ENCODE data around the gene CHL1. TPM values are rescaled to one million over a fixed set of nuclear protein-coding genes. Genes with fewer than 3 reads are reported as not detected.
"Not testable (repeated sequence)": the region's sequence is repeated elsewhere in the genome, so short reads cannot be mapped to it uniquely, and the experiment has no call there.

CHL1 gene
- total RNA-seq, 1 experiment from 2014 or later: not detected

GRCh38 chr3:365268-365667, 168.7 kb downstream of the CHL1 start:
- Histone ChIP-seq H3K4me3 (ENCODE audit: low read depth, low read length, poor library complexity, severe bottlenecking) (no peak overlapping the region), H3K36me3 (ENCODE audit: insufficient read depth, low read length, poor library complexity, severe bottlenecking) (no peaks in the 10 kb centered on the region), H3K4me1 (ENCODE audit: insufficient read depth, low read length, poor library complexity, severe bottlenecking) (no peaks in the 10 kb centered on the region), H3K9me3 (ENCODE audit: low read depth, low read length, poor library complexity, severe bottlenecking) (no peaks in the 10 kb centered on the region), H3K27me3 (replicated peaks; ENCODE audit: insufficient read depth, low read depth, low read length, poor library complexity) (no peaks in the 10 kb centered on the region), H3K27ac (ENCODE audit: low read depth, low read length, poor library complexity, severe bottlenecking) (no peak overlapping the region)
- ChIA-PET CTCF (no interaction called here), POLR2A (ENCODE audit: low non-redundant PET) (no interaction called here)
- intact Hi-C loops (cut with micrococcal nuclease; ENCODE audit: unreplicated experiment): no loop called here
- no peak for DNase-seq (ENCODE audit: low spot score)
- no TSS peak for BruUV-seq (replicated peaks)
- TF ChIP-seq EZH2 (IDR thresholded peaks at IDR 0.05; ENCODE audit: borderline replicate concordance, low read depth, low read length, poor library complexity, severe bottlenecking) (no peak), CTCF (conservative IDR thresholded peaks at IDR 0.05; ENCODE audit: low read depth, low read length) (no peak)

- POLR2A ChIA-PET (ENCODE audit: low non-redundant PET): not testable (repeated sequence)
Observed at GRCh38 chr3:366253-366652, 169.7 kb downstream of the CHL1 start.

GRCh38 chr3:373193-373779, 176.7 kb downstream of the CHL1 start:
- H3K4me1 ChIP-seq (ENCODE audit: insufficient read depth, low read length, poor library complexity, severe bottlenecking): no peaks in the 10 kb centered on the region
- ChIA-PET POLR2A (ENCODE audit: low non-redundant PET) (no interaction called here), CTCF (no interaction called here)
- H3K9me3 ChIP-seq (ENCODE audit: low read depth, low read length, poor library complexity, severe bottlenecking): no peaks in the 10 kb centered on the region
- H3K27ac ChIP-seq (ENCODE audit: low read depth, low read length, poor library complexity, severe bottlenecking): no peak overlapping the region
- intact Hi-C loops (cut with micrococcal nuclease; ENCODE audit: unreplicated experiment): no loop called here
- H3K36me3 ChIP-seq (ENCODE audit: insufficient read depth, low read length, poor library complexity, severe bottlenecking): no peaks in the 10 kb centered on the region
- H3K4me3 ChIP-seq (ENCODE audit: low read depth, low read length, poor library complexity, severe bottlenecking): no peak overlapping the region
- no peak for DNase-seq (ENCODE audit: low spot score)
- H3K27me3 ChIP-seq (replicated peaks; ENCODE audit: insufficient read depth, low read depth, low read length, poor library complexity): no peaks in the 10 kb centered on the region
- BruUV-seq (replicated peaks): no TSS peak
- TF ChIP-seq EZH2 (IDR thresholded peaks at IDR 0.05; ENCODE audit: borderline replicate concordance, low read depth, low read length, poor library complexity, severe bottlenecking): no peak
- TF ChIP-seq CTCF (conservative IDR thresholded peaks at IDR 0.05; ENCODE audit: low read depth, low read length): no peak

More at GRCh38 chr3:366253-366652, 169.7 kb downstream of the CHL1 start:
- H3K4me3 ChIP-seq (ENCODE audit: low read depth, low read length, poor library complexity, severe bottlenecking); H3K9me3 ChIP-seq (ENCODE audit: low read depth, low read length, poor library complexity, severe bottlenecking); H3K27me3 ChIP-seq (replicated peaks; ENCODE audit: insufficient read depth, low read depth, low read length, poor library complexity); H3K4me1 ChIP-seq (ENCODE audit: insufficient read depth, low read length, poor library complexity, severe bottlenecking); CTCF ChIA-PET; BruUV-seq (replicated peaks); DNase-seq (ENCODE audit: low spot score); intact Hi-C loops (cut with micrococcal nuclease; ENCODE audit: unreplicated experiment); H3K27ac ChIP-seq (ENCODE audit: low read depth, low read length, poor library complexity, severe bottlenecking); H3K36me3 ChIP-seq (ENCODE audit: insufficient read depth, low read length, poor library complexity, severe bottlenecking): not testable (repeated sequence)

- CTCF ChIA-PET: no interaction called here
- Histone ChIP-seq H3K27ac (ENCODE audit: low read depth, low read length, poor library complexity, severe bottlenecking) (no peak overlapping the region), H3K9me3 (ENCODE audit: low read depth, low read length, poor library complexity, severe bottlenecking) (no peaks in the 10 kb centered on the region), H3K36me3 (ENCODE audit: insufficient read depth, low read length, poor library complexity, severe bottlenecking) (no peaks in the 10 kb centered on the region), H3K4me3 (ENCODE audit: low read depth, low read length, poor library complexity, severe bottlenecking) (no peak overlapping the region), H3K4me1 (ENCODE audit: insufficient read depth, low read length, poor library complexity, severe bottlenecking) (no peaks in the 10 kb centered on the region), H3K27me3 (replicated peaks; ENCODE audit: insufficient read depth, low read depth, low read length, poor library complexity) (no peaks in the 10 kb centered on the region)
- TF ChIP-seq CTCF (conservative IDR thresholded peaks at IDR 0.05; ENCODE audit: low read depth, low read length): no peak
- TF ChIP-seq EZH2 (IDR thresholded peaks at IDR 0.05; ENCODE audit: borderline replicate concordance, low read depth, low read length, poor library complexity, severe bottlenecking): no peak
- intact Hi-C loops (cut with micrococcal nuclease; ENCODE audit: unreplicated experiment): no loop called here
- BruUV-seq (replicated peaks): no TSS peak
- DNase-seq (ENCODE audit: low spot score): no peak
- POLR2A ChIA-PET (ENCODE audit: low non-redundant PET): no interaction called here
Observed at GRCh38 chr3:374459-374858, 177.9 kb downstream of the CHL1 start.
